NCI-H510A (cell line): ENCODE results near the gene ODAD3.
"Not testable (repeated sequence)": the region's sequence is repeated elsewhere in the genome, so short reads cannot be mapped to it uniquely, and the experiment has no call there.

Experiments
- DNase-seq: peaks from one replicate; lab custom pipeline; 2025; lab: John Stamatoyannopoulos, UW

The ODAD3 gene

DNA sequence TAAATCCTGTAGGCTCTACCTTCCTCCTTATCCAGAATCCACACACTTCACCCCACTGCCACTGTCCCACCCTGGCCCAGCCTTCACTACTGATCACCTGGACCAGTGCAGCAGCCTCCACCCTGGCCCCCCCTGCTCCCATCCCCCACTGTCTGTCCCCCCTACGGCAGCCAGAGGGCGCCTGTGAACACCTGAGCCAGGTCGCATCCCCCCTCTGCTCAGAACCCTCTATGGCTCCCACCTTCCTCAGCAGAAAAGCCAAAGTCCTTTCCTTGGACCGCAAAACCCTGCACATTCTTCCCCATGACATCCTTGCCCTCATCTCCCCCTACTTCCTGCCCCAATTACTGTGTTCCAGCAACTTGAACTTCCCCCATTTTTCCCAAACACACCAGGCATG, 25.3 kb upstream of the ODAD3 start:
- DNase-seq: no peak

DNA sequence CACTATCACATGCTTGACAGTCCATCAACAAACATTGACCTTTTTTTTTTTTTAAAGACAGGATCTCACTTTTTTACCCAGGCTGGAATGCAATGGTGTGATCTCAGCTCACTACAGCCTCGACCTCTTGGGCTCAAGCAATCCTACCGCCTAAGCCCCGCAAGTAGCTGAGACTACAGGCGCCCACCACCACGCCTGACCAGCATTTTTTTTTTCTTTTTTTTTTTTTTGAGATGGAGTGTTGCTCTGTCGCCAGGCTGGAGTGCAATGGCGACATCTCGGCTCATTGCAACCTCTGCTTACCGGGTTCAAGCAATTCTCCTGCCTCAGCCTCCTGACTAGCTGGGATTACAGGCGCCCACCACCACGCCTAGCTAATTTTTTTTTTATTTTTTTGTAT, 24.0 kb upstream of the ODAD3 start:
- not testable (repeated sequence) for DNase-seq

GRCh38 chr19:11458236-11458900, 23.4 kb upstream of the ODAD3 start:
- no peak for DNase-seq

- no peak for DNase-seq
Observed at GRCh38 chr19:11457831-11458230, 22.9 kb upstream of the ODAD3 start.

DNA sequence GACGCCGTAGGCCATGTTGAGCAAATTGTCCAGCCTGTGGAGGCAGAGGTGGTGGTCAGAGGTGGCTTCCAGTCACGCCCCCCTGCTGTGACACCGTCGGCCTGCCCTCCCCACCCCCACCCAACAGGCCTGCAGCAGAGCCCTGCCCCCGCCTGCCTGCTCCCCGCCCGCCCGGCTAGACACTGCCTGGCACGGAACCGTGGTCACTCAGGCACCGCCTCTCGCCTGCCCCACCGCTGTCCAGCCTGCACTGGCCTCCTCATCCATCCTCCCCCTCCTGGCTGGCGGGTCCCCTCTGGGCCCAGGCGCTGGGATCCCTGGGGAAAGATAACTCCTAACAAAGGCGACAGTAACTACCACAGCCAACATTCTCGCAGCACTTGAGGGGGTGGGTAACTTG, 22.2 kb upstream of the ODAD3 start:
- DNase-seq: no peak

- DNase-seq: no peak
Observed at GRCh38 chr19:11456659-11457058, 21.7 kb upstream of the ODAD3 start.

DNA sequence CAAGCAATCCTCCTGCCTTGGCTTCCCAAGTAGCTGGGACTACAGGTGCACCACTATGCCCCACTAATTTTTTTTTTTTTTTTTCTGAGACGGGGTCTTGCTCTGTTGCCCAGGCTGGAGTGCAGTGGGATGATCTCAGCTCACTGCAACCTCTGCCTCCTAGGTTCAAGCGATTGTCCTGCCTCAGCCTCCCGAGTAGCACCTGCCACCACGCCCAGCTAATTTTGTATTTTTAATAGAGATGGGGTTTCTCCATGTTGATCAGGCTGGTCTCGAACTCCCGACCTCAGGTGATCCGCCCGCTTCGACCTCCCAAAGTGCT, 20.3 kb upstream of the ODAD3 start:
- DNase-seq: not testable (repeated sequence)

GRCh38 chr19:11453468-11454341, 18.8 kb upstream of the ODAD3 start:
- no peak for DNase-seq

DNA sequence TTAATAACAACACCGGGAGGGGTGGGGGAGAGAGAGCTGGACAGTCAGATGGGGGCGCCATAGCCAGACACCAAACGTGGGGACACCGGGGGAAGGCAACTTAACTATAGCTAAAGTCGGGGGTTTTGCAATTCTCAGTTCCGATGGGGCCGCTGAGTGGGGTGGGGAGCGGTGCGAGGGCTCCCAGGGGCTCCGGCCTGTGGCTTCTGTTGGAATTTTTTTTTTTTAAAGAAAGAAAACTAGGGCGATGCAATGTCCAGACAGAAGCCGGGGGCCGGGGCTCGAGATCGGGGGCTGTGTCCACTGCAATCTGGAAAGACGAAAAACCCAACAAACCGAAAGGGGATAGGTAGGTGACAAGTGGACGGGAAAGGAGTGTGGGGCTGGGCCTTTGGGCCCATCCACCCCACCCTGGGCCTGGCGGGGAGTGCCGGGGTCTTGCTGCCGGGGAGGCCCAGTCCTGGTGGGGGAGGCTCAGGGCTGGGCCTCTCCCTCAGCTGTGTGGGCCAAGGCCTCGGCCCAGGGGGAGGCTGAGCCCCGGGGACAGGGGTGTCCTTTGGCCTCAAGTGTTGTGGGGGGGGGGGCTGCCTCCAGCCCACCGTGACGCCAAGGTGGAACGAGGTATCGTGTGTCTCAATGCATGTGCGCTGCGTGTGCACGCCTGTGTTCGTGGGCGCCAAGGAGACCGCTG, 17.8 kb upstream of the ODAD3 start:
- no peak for DNase-seq

- DNase-seq: no peak
Observed at GRCh38 chr19:11451871-11452619, 17.1 kb upstream of the ODAD3 start.

DNA sequence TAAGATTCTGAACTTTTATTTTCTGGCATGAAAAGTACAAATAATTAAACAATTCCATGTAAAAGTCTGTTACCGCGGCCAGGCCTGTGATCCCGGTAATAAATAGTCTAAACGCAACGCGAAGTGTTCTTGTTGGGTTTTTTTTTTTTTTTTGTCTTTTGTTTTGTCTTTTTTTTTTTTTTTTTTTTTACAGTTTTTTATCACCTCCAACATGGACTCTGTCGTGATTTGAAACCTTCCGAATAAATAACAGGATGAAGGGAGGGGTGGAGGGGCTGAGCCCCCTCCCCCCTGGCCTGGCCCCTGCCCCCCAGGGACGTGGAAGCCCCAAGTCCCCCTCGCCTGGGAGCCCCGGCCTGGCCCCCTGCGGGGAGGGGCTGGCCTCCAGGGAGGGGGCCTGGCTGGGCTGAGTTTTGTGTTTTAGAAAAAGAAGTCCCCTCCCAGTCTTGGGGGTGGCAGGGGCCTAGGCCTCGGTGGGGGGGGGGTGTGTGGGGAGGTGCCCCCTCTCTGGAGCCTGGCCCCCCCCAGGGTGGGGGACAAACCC, 16.5 kb upstream of the ODAD3 start:
- DNase-seq: no peak

- no peak for DNase-seq
Observed at GRCh38 chr19:11450570-11451326, 15.8 kb upstream of the ODAD3 start.

- DNase-seq: no peak
Observed at GRCh38 chr19:11448923-11449554, 14.1 kb upstream of the ODAD3 start.

- DNase-seq: no peak
Observed at GRCh38 chr19:11448410-11448809, 13.5 kb upstream of the ODAD3 start.

GRCh38 chr19:11447347-11448262, 12.7 kb upstream of the ODAD3 start:
- no peak for DNase-seq

GRCh38 chr19:11446652-11447301, 11.9 kb upstream of the ODAD3 start:
- no peak for DNase-seq

DNA sequence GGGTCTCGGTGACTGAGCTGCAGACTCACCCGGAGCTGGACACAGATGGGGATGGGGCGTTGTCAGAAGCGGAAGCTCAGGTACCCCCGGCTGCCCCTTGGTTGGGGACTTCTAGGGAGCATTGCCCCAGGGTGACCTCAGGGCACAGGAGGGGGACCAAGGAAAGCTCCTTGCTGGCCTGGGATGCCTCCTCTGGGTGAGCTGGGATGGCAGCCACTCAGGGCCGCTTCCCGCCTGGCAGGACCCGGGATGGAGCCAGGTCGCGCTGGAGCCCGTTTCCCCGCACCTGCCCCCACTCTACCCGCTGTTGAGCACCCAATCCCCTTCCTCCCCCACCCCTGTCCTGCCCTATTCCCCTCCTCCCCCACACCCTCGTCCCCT, 11.3 kb upstream of the ODAD3 start:
- DNase-seq: no peak

- no peak for DNase-seq
Observed at GRCh38 chr19:11445141-11445540, 10.2 kb upstream of the ODAD3 start.

DNA sequence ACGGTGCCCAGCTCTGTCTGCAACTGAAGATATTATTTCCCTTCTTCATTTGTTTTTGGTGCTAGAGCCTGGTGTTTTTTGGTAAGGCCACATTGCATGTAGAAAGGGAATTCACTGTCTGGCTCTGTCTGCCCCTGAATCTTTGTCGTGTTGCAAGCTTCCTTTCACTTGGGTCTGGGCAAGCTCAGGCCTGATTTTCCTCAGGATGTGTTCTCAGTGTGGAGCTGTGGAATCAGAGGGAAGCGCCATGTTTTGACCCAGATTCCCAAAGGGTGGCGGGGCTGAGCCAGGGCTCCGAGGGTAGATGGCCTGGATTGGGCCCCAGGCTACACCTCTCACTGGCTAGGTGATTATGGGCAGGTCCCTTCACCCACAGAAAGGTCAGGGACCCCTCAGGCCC, 9.1 kb upstream of the ODAD3 start:
- DNase-seq: no peak
